Peyer's patch (tissue), 4 donors: ENCODE measurements around the gene DHX38. TPM values are rescaled to one million over a fixed set of nuclear protein-coding genes. Genes with fewer than 3 reads are reported as not detected.

Experiments
- DNase-seq, 3 donors: peaks; one replicate each; pipeline ENCODE4 v3.0.0-alpha.2; 2017 to 2019
- H3K27ac ChIP-seq, 4 donors: fragments of 200-600 bp; sonication (generic); one replicate each; pipeline ENCODE4 v1.5.1; 2016 to 2019
- H3K27me3 ChIP-seq, 2 donors: fragments of 200-600 bp; sonication (generic); one replicate each; pipeline ENCODE4 v1.5.1; 2019
- H3K36me3 ChIP-seq, 3 donors: fragments of 200-600 bp; sonication (generic); one replicate each; pipeline ENCODE4 v1.5.1; 2016 to 2019
- H3K4me1 ChIP-seq, 4 donors: fragments of 200-600 bp; sonication (generic); one replicate each; pipeline ENCODE4 v1.5.1; 2016 to 2019
- H3K4me3 ChIP-seq, 4 donors: fragments of 200-600 bp; sonication (generic); 1 replicate in 3 of 4; 2 replicates in 1 of 4; pipeline ENCODE4 v1.5.1; 2016 to 2019; ENCODE audit warnings: mild to moderate bottlenecking in 1 of 4
- H3K9me3 ChIP-seq, 4 donors: fragments of 200-600 bp; sonication (generic); one replicate each; pipeline ENCODE4 v1.5.1; 2016 to 2019; ENCODE audit warnings: mild to moderate bottlenecking in 1 of 4
- CTCF ChIP-seq, 6 experiments: fragments of 450-650 bp in 4 of 6; fragments of 200-600 bp in 2 of 6; sonication (generic) in 1 of 6; IDR thresholded peaks; one replicate each; pipeline ENCODE4 v1.5.1; 2017 to 2019; ENCODE audit warnings: antibody characterized with exemption in 6 of 6, mild to moderate bottlenecking in 3 of 6, moderate library complexity in 1 of 6
- POLR2A ChIP-seq, 2 donors: fragments of 450-650 bp; IDR thresholded peaks; one replicate each; pipeline ENCODE4 v1.5.1; 2017; ENCODE audit warnings: antibody characterized with exemption in 2 of 2, mild to moderate bottlenecking in 2 of 2, moderate library complexity in 2 of 2
- total RNA-seq, 4 donors: library from RNA; depleted of rRNA; stranded (reverse); fragments of >200 nt; gene quantifications; one replicate each; pipeline ENCODE4 v1.1.0, GENCODE V29; 2016

Gene DHX38
- total RNA-seq, 4 donors from 2014 or later, result 44.3 to 171 (median 106) TPM

- H3K27me3 ChIP-seq, result no peaks in the 10 kb centered on the region
- no peak for TF ChIP-seq POLR2A (IDR thresholded peaks at IDR 0.05)
- TF ChIP-seq CTCF (IDR thresholded peaks at IDR 0.05), result no peak
- H3K4me3 ChIP-seq, result no peak overlapping the region
- H3K36me3 ChIP-seq, result no peaks in the 10 kb centered on the region
- no peak overlapping the region for H3K27ac ChIP-seq
- peaks cover 0 to 8% (median 0%) of the 10 kb centered on the region in 4 donors for H3K4me1 ChIP-seq
- no peaks in the 10 kb centered on the region for H3K9me3 ChIP-seq
- DNase-seq, result no peak
These were observed 35.1 kb downstream of the DHX38 start for GRCh38 chr16:72128701-72129100.

DNA sequence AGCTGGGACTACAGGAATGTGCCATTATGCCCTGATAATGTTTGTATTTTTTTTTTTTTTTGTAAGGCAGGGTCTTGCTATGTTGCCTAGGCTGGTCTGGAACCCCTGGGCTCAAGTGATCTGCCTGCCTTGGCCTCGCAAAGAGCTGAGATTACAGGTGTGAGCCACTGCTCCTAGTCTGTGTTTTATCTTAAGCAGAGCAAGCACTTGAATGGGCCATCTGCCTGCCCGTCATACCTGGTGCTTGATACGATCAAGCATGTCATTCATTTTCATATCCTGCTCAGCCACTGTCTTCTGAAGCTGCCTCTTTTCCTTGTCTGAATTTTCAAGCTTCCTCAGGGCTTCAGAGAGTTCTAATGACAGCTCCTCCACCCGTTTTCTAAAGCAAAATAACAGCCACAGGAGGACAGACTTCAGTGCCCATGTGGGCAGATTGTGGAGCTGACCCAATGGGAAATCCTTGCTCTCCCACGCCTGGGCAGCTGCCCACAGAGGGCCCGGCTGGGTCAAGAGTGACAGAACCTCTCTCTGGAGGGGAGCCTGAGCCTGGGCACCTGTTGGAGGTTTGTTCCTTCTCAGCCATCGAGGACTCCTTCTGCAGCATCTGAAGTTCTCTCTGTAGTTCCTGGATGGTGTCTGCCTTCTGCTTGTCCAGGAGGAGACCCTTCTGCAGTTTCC lies 36.5 kb downstream of the DHX38 start:
- peaks cover 0 to 6% (median 0%) of the 10 kb centered on the region in 4 donors for H3K4me1 ChIP-seq
- H3K4me3 ChIP-seq, result no peak overlapping the region
- TF ChIP-seq CTCF (IDR thresholded peaks at IDR 0.05) (no peak), POLR2A (IDR thresholded peaks at IDR 0.05) (no peak)
- H3K36me3 ChIP-seq, result no peaks in the 10 kb centered on the region
- DNase-seq, result no peak
- no peak overlapping the region for H3K27ac ChIP-seq
- H3K9me3 ChIP-seq, result no peaks in the 10 kb centered on the region
- no peaks in the 10 kb centered on the region for H3K27me3 ChIP-seq

GRCh38 chr16:72131036-72131435 lies 37.4 kb downstream of the DHX38 start:
- no peak overlapping the region for H3K4me3 ChIP-seq
- no peak for TF ChIP-seq POLR2A (IDR thresholded peaks at IDR 0.05)
- TF ChIP-seq CTCF (IDR thresholded peaks at IDR 0.05), result no peak
- no peak overlapping the region for H3K27ac ChIP-seq
- no peaks in the 10 kb centered on the region for H3K27me3 ChIP-seq
- no peak for DNase-seq
- H3K9me3 ChIP-seq, result no peaks in the 10 kb centered on the region
- H3K4me1 ChIP-seq, result no peaks in the 10 kb centered on the region
- H3K36me3 ChIP-seq, result no peaks in the 10 kb centered on the region

DNA sequence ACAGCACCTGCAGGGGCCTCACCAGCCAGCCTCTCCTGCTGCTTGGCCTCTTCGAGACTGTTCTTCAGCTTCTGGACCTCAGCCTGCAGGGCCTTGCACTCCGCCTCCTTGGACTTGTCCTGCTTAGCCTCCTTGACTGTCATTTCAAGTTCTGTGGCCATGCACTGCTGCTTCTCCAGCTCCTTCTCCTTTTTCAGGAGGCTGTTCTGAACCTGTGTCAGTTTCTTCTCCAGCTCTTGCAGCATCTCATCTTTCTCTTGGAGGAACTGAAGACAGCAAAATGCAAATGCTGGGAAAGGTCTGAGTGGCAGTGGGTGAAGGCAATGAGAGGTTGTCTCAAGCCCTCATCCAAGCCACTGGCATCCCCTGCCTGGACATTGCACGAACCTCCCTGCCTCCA lies 39.1 kb downstream of the DHX38 start:
- H3K27ac ChIP-seq, result no peak overlapping the region
- no peak overlapping the region for H3K4me3 ChIP-seq
- H3K4me1 ChIP-seq, result no peaks in the 10 kb centered on the region
- no peaks in the 10 kb centered on the region for H3K36me3 ChIP-seq
- DNase-seq, result no peak
- no peaks in the 10 kb centered on the region for H3K9me3 ChIP-seq
- no peak for TF ChIP-seq POLR2A (IDR thresholded peaks at IDR 0.05)
- no peak for TF ChIP-seq CTCF (IDR thresholded peaks at IDR 0.05)
- no peaks in the 10 kb centered on the region for H3K27me3 ChIP-seq

DNA sequence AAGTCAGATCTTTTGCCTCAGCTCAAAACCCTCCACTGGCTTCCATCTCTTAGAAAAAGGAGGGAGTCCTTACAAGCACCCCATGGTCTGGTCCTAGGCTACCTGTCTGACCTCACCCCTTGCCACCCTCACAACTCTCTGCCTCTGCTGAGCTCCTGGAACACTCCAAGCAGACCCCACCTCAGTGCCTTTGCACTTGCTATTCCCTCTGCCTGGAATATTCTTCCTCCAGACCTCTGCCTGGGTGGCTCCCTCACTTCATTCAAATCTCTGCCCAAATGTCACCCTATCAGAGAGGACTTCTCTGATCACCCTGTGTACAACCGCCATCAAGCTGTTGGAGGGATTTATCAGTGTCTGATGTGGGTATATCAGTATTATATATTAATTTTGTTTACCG lies 40.9 kb downstream of the DHX38 start:
- Histone ChIP-seq H3K27me3 (no peaks in the 10 kb centered on the region), H3K36me3 (no peaks in the 10 kb centered on the region), H3K4me3 (no peak overlapping the region), H3K4me1 (no peaks in the 10 kb centered on the region), H3K27ac (no peak overlapping the region), H3K9me3 (no peaks in the 10 kb centered on the region)
- TF ChIP-seq POLR2A (IDR thresholded peaks at IDR 0.05) (no peak), CTCF (IDR thresholded peaks at IDR 0.05) (no peak)
- DNase-seq, result no peak
